K562 (cell line): Measurements from ENCODE around the gene PODXL. TPM values are rescaled to one million over a fixed set of nuclear protein-coding genes. Genes with fewer than 3 reads are reported as not detected.

Experiments used
- BRCA1 ChIP-seq, 2 experiments: fragments of 450-650 bp in 1 of 2; sonication (generic) in 1 of 2; formaldehyde crosslinking in 1 of 2; IDR thresholded peaks; 2 replicates each; pipeline versions ENCODE4 v1.5.0 to v1.6.1; 2017 to 2020; ENCODE audit warnings: mild to moderate bottlenecking in 1 of 2, missing genetic modification reagents in 1 of 2
- CHD7 ChIP-seq: fragments of 200-600 bp; sonication (generic); IDR thresholded peaks from one replicate; pipeline ENCODE4 v1.6.1; 2012; ENCODE audit warnings: mild to moderate bottlenecking, low read depth, low read length, inconsistent platforms
- COPS2 ChIP-seq: fragments of 450-650 bp; conservative IDR thresholded peaks from 2 replicates; pipeline ENCODE4 v1.6.1; 2016; ENCODE audit warnings: mild to moderate bottlenecking, moderate library complexity
- ETV6 ChIP-seq, 3 experiments: fragments of 150-350 bp in 1 of 3; sonication (generic) in 1 of 3; formaldehyde crosslinking in 1 of 3; IDR thresholded peaks; 2 replicates each; pipeline versions ENCODE4 v1.6.1 to v1.8.0; 2014 to 2022; ENCODE audit warnings: borderline replicate concordance in 2 of 3, low read depth in 2 of 3, antibody characterized with exemption in 1 of 3, low read length in 1 of 3, mild to moderate bottlenecking in 1 of 3, missing genetic modification reagents in 1 of 3
- FOSL1 ChIP-seq: fragments of 200-800 bp; sonication (Bioruptor generic); conservative IDR thresholded peaks from 2 replicates; pipeline ENCODE4 v1.6.1; 2016; ENCODE audit warnings: missing genetic modification characterization, missing compliant biosample characterization
- HEY1 ChIP-seq: fragments of 250-450 bp; sonication (Bioruptor Pico); IDR thresholded peaks from 2 replicates; pipeline ENCODE4 v1.5.0; 2020; ENCODE audit warnings: mild to moderate bottlenecking, moderate library complexity, borderline replicate concordance
- LARP7 ChIP-seq: fragments of 450-650 bp; IDR thresholded peaks from 2 replicates; pipeline ENCODE4 v1.6.1; 2016
- MITF ChIP-seq: IDR thresholded peaks from 2 replicates; pipeline ENCODE4 v1.6.1; 2014; ENCODE audit warnings: antibody characterized with exemption
- NCOA2 ChIP-seq, 2 experiments: fragments of 450-650 bp; IDR thresholded peaks; 2 replicates each; pipeline ENCODE4 v1.6.1; 2018; ENCODE audit warnings: mild to moderate bottlenecking in 2 of 2, moderate library complexity in 1 of 2; ENCODE audit not compliant: partially characterized antibody in 2 of 2
- SMARCA5 ChIP-seq: fragments of 450-650 bp; IDR thresholded peaks from 2 replicates; pipeline ENCODE4 v1.6.1; 2016
- TCF7L2 ChIP-seq: fragments of 150-350 bp; IDR thresholded peaks from 2 replicates; pipeline ENCODE4 v1.6.1; 2016; ENCODE audit warnings: low read depth, mild to moderate bottlenecking, low read length, moderate library complexity
- polyA plus RNA-seq, 8 experiments: library from polyadenylated mRNA; depleted of rRNA in 4 of 8; stranded (reverse) in 5 of 8; unstranded in 3 of 8; fragments of >200 nt; fragmentation: Nextera tagmentation in 2 of 8; fragmentation: Illumina TruSeq in 1 of 8; extraction: Ambion mirVana in 2 of 8; extraction: Trizol in 1 of 8; gene quantifications; 2 replicates each; pipeline versions ENCODE4 v1.2.1 to v1.2.3, GENCODE V29; 2011 to 2014; ENCODE audit warnings: inconsistent platforms in 1 of 8, missing spikeins in 1 of 8
- total RNA-seq, 7 experiments: library from RNA; depleted of rRNA in 6 of 7; stranded (reverse); fragments of >200 nt in 6 of 7; fragmentation: Illumina TruSeq in 2 of 7; extraction: Trizol in 2 of 7; gene quantifications; 2 replicates each; pipeline versions ENCODE4 v1.2.1 to v1.2.3, GENCODE V29; 2011 to 2021; ENCODE audit warnings: low replicate concordance in 1 of 7
- TF ChIP-seq, protein P1 (sequence below): fragments of 250-450 bp; sonication (Bioruptor Pico); IDR thresholded peaks from 2 replicates; pipeline ENCODE4 v1.5.0; 2020; ENCODE audit warnings: mild to moderate bottlenecking, borderline replicate concordance

PODXL gene
- total and polyA plus RNA-seq, 9 of the 15 experiments (the other 6 are each of a cell fraction or from before 2014, with no cell fraction given): 0.01 to 0.73 (median 0.07) TPM

DNA sequence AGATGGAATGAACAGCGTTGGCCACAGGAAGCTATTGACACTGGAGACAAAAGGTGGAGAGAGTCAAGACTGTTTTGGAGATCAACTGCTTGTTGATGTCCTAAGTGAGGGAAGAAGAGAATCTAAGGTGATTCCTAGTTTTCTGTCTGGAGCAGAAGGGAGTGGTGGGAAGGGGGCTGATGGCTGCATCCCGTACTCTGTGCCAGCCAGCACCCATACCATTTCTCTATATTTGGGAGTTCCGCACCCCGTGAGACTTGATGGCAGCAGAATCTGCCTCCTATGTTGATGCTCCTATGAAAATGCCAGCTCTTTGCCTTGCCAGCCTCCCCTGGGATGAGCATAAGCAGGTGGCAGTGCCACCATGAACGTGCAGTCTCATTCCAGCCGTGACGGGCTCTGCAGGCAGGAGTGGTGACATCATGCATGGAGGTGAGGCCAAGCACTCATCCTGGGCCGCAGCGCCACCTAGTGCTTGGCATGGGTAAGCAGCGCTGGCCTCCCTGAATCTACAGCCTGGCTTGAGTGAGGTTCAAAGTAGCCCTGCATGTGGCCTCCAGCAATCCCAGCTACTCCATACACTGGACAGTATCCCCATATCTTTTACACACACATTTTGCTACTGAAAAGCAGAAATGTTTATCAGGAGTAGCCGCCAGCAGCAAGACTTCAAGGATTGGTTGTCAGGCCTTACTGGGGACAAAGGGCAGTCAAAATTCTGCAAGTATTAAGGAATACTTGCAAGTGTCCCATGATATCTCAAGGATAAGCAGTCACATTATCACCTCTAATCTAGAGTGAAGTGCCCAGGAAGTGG is 43.0 kb downstream of the PODXL start (continued):
- TF ChIP-seq CHD7: no peak
- no peak for TF ChIP-seq FOSL1 (tag)
- TF ChIP-seq COPS2: no peak
- no peak for TF ChIP-seq SMARCA5
- no peak for TF ChIP-seq NCOA2 (IDR thresholded peaks at IDR 0.05; ENCODE audit: partially characterized antibody in 2 of 2)
- no peak for TF ChIP-seq BRCA1 (IDR thresholded peaks at IDR 0.05)
- TF ChIP-seq BRCA1 (CRISPR knock-in tag; IDR thresholded peaks at IDR 0.05): no peak
- no peak for TF ChIP-seq ETV6 (IDR thresholded peaks at IDR 0.05; ENCODE audit: borderline replicate concordance in 1 of 2, low read depth in 2 of 2, low read length in 1 of 2)
- TF ChIP-seq ETV6 (CRISPR knock-in tag; IDR thresholded peaks at IDR 0.05; ENCODE audit: borderline replicate concordance): no peak
- TF ChIP-seq, protein P1, sequence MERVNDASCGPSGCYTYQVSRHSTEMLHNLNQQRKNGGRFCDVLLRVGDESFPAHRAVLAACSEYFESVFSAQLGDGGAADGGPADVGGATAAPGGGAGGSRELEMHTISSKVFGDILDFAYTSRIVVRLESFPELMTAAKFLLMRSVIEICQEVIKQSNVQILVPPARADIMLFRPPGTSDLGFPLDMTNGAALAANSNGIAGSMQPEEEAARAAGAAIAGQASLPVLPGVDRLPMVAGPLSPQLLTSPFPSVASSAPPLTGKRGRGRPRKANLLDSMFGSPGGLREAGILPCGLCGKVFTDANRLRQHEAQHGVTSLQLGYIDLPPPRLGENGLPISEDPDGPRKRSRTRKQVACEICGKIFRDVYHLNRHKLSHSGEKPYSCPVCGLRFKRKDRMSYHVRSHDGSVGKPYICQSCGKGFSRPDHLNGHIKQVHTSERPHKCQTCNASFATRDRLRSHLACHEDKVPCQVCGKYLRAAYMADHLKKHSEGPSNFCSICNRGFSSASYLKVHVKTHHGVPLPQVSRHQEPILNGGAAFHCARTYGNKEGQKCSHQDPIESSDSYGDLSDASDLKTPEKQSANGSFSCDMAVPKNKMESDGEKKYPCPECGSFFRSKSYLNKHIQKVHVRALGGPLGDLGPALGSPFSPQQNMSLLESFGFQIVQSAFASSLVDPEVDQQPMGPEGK (CRISPR knock-in tag): no peak
- TF ChIP-seq TCF7L2: no peak
- no peak for TF ChIP-seq MITF
- no peak for TF ChIP-seq LARP7
- TF ChIP-seq HEY1 (CRISPR knock-in tag): no peak
